ENCODE data around the gene TFPI2.
"Not testable (repeated sequence)": the region's sequence is repeated elsewhere in the genome, so short reads cannot be mapped to it uniquely, and the experiment has no call there.

TFPI2 gene

DNA sequence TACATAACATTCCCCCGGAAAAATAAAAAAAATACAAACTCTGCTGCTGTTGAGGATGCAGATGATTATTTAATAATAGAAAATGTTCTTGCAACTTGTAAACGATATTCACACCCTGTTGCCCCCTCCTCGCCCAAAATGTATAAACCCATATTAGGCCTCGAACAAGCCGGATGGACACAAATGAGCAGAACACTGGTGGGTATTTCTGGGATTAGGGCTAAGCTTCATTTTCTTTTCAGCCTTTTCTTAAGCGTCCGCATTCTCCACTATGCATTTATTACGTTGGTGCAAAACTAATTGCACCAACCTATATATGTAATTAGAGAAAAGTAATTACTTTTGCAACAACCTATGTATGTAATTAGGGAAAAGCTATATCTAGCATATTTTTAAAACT is 30.6 kb upstream of the TFPI2 start:
- peak overlapping the region; percentile 96 for H3K9ac ChIP-seq (ENCODE audit: low read length)
- no peak for DNase-seq (ENCODE audit: low read depth)
- H3K4me3 ChIP-seq (ENCODE audit: low read length) = peak overlapping the region; percentile 93
- peaks cover 22% of the 10 kb centered on the region for H3K4me1 ChIP-seq (ENCODE audit: control insufficient read depth, insufficient read depth, low read length)
- H3K27me3 ChIP-seq (replicated peaks; ENCODE audit: control insufficient read depth, insufficient read depth, low read length) = no peaks in the 10 kb centered on the region
- no peaks in the 10 kb centered on the region for H3K9me3 ChIP-seq (ENCODE audit: control insufficient read depth, low read length)
- peaks cover 4% of the 10 kb centered on the region for H3K36me3 ChIP-seq (ENCODE audit: control insufficient read depth, insufficient read depth, low read length, severe bottlenecking)

DNA sequence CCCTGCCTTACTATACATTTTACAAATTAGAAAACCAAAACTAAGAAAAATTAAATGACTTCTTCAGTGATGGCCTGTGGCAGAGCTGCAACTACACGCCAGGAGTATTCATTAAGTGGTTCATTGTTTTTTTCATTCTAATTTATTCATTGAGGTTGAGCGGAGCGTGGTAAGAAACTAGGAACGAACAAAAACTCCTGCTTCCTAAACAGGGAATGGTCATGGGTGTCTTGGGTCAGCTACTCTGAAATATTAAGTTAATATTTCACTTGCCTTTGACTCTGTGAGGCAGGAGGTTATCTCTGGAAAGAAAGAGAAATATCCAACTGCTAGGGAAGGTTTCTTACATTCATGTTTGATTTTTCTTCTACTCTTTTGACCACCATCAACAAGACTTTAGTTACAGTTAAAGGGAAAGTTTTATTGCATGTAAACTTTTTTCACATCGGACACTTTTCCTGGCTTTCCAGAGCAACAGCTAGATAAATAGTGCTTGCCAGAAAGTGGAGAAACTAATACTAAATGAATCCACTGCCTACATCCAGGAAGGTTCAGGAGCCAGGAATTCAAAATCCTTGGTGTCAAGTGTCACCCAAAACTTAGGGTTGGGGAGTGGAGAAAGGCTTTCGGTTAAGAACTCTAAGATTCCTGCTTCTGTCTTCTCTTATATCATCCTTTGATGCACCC is 30.1 kb upstream of the TFPI2 start:
- peak overlapping the region; percentile 96 for H3K9ac ChIP-seq (ENCODE audit: low read length)
- H3K36me3 ChIP-seq (ENCODE audit: control insufficient read depth, insufficient read depth, low read length, severe bottlenecking) = no peaks in the 10 kb centered on the region
- H3K9me3 ChIP-seq (ENCODE audit: control insufficient read depth, low read length) = no peaks in the 10 kb centered on the region
- no peaks in the 10 kb centered on the region for H3K27me3 ChIP-seq (replicated peaks; ENCODE audit: control insufficient read depth, insufficient read depth, low read length)
- H3K4me1 ChIP-seq (ENCODE audit: control insufficient read depth, insufficient read depth, low read length) = peaks cover 22% of the 10 kb centered on the region
- H3K4me3 ChIP-seq (ENCODE audit: low read length) = peak overlapping the region; percentile 93
- peak; percentile 23 for DNase-seq (ENCODE audit: low read depth)

DNA sequence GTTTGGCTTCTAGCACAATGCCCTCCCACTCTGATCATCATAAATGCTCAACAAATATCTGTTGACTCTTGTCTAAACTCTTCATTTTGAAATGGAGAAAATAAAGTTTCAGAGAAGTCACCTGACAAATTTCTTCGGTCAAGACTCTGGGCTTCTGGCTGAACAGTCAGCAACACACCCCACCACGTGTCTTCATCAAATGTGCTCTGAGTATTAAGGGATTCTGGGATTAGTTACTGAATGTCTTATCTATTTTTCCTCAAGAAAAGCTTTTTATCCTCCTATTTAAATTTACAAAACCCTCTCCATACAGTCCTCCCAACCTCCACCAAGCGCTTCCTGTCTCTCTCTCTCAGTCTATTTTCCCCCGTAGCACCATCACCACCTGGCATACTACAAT is 25.8 kb upstream of the TFPI2 start:
- DNase-seq (ENCODE audit: low read depth); H3K36me3 ChIP-seq (ENCODE audit: control insufficient read depth, insufficient read depth, low read length, severe bottlenecking); H3K4me3 ChIP-seq (ENCODE audit: low read length); H3K27me3 ChIP-seq (replicated peaks; ENCODE audit: control insufficient read depth, insufficient read depth, low read length); H3K9ac ChIP-seq (ENCODE audit: low read length); H3K9me3 ChIP-seq (ENCODE audit: control insufficient read depth, low read length): not testable (repeated sequence)
- H3K4me1 ChIP-seq (ENCODE audit: control insufficient read depth, insufficient read depth, low read length) = peaks cover 22% of the 10 kb centered on the region

DNA sequence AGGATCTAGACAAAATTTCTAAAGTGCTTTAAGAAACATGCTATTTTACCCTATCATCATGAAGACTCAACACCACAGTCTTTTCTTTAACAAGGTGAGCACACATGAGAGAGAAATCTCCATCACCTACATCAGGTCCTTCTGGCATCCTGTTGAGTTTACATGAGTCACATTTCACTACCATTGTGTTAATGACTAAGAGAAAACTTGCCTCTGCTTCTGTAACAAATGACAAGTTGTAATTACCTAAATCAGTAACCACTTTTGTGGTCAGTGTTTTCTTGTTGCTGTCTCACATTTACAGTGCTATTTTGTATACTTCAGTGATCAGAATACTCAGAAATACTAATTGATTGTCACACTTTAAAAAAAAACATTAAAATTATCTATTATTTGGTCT is 25.3 kb upstream of the TFPI2 start:
- H3K4me1 ChIP-seq (ENCODE audit: control insufficient read depth, insufficient read depth, low read length) = peaks cover 21% of the 10 kb centered on the region

DNA sequence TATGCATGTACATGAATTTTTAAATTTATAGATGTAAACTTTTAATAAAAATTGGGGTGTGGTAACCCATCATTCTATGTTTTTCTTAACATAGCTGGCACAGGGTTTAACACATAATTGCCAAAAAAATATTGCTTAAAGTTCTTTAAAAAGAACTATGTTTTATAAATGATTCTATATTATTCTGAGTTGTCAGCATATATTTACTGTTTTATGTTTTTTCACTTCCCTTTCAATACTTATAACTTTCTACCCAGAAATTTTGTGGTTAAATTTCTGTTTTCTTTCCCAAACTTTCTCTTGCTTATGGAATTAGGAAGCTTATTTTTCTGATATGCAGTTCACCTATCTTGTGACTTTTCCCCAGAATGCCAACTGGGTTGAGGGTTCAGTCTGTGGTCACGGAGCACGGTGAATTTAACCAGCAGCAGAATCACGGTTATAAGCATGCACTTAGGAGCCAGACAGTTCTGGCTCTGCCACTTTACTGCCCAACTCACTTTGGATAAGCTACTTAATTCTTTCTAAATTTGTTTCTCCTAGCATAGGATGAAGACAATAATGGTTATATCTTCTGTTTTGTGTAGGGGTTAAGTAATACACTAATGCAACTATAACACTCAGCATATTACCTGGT is 24.8 kb upstream of the TFPI2 start:
- H3K4me1 ChIP-seq (ENCODE audit: control insufficient read depth, insufficient read depth, low read length) = peaks cover 19% of the 10 kb centered on the region
- H3K36me3 ChIP-seq (ENCODE audit: control insufficient read depth, insufficient read depth, low read length, severe bottlenecking); H3K9me3 ChIP-seq (ENCODE audit: control insufficient read depth, low read length); H3K27me3 ChIP-seq (replicated peaks; ENCODE audit: control insufficient read depth, insufficient read depth, low read length); H3K9ac ChIP-seq (ENCODE audit: low read length); DNase-seq (ENCODE audit: low read depth); H3K4me3 ChIP-seq (ENCODE audit: low read length): not testable (repeated sequence)

More for the DNA sequence above, 25.3 kb upstream of the TFPI2 start:
- not testable (repeated sequence) for H3K36me3 ChIP-seq (ENCODE audit: control insufficient read depth, insufficient read depth, low read length, severe bottlenecking); H3K27me3 ChIP-seq (replicated peaks; ENCODE audit: control insufficient read depth, insufficient read depth, low read length); H3K4me3 ChIP-seq (ENCODE audit: low read length); DNase-seq (ENCODE audit: low read depth); H3K9me3 ChIP-seq (ENCODE audit: control insufficient read depth, low read length); H3K9ac ChIP-seq (ENCODE audit: low read length)

DNA sequence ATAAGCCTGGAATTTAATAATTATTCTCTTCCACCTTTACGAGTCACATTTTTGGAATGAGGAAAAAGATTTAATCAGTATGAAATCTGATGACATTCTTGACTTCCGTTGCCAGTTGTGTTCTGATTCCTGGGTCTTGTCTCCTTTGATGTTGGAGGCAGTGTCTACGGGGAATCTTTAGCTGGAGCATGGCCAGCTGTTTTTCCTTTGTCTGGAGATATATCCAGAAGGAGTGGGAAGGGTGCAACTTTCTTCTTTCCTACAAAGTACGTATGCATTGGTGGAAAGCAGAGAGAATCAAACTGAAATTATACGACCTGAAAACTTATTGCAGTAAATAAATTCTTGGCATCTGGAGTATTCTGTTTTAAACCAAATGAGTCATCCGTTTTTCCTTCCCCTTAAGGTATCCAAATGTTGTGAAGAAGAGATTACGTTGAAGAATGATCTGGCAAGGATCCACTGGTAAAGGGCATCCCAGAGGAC is 24.1 kb upstream of the TFPI2 start:
- H3K9me3 ChIP-seq (ENCODE audit: control insufficient read depth, low read length) = no peaks in the 10 kb centered on the region
- DNase-seq (ENCODE audit: low read depth) = peak; percentile 68
- H3K4me3 ChIP-seq (ENCODE audit: low read length) = peak overlapping the region; percentile 57
- peaks cover 20% of the 10 kb centered on the region for H3K4me1 ChIP-seq (ENCODE audit: control insufficient read depth, insufficient read depth, low read length)
- no peaks in the 10 kb centered on the region for H3K27me3 ChIP-seq (replicated peaks; ENCODE audit: control insufficient read depth, insufficient read depth, low read length)
- no peaks in the 10 kb centered on the region for H3K36me3 ChIP-seq (ENCODE audit: control insufficient read depth, insufficient read depth, low read length, severe bottlenecking)
- H3K9ac ChIP-seq (ENCODE audit: low read length) = no peak overlapping the region

DNA sequence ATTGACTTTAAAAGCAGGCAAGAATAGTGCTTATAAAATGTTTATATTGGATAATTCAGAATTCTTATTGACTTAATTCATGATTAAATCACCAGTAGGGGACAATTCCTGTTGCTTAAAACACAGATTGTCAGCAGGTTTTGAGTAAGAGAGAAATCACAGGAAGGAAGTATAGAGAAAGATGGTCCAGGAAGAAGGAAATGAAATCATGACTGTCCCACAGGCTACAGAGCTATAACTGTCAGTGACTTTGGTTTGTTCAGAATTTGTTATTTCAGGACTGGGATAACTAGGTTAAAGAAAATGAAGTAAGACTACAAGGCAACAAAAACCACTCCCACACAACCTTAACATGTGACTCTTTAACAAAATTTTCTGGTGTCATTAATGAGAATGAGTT is 22.6 kb upstream of the TFPI2 start:
- no peaks in the 10 kb centered on the region for H3K36me3 ChIP-seq (ENCODE audit: control insufficient read depth, insufficient read depth, low read length, severe bottlenecking)
- H3K4me3 ChIP-seq (ENCODE audit: low read length) = no peak overlapping the region
- DNase-seq (ENCODE audit: low read depth) = no peak
- H3K4me1 ChIP-seq (ENCODE audit: control insufficient read depth, insufficient read depth, low read length) = peaks cover 20% of the 10 kb centered on the region
- no peaks in the 10 kb centered on the region for H3K9me3 ChIP-seq (ENCODE audit: control insufficient read depth, low read length)
- H3K27me3 ChIP-seq (replicated peaks; ENCODE audit: control insufficient read depth, insufficient read depth, low read length) = no peaks in the 10 kb centered on the region
- H3K9ac ChIP-seq (ENCODE audit: low read length) = no peak overlapping the region

DNA sequence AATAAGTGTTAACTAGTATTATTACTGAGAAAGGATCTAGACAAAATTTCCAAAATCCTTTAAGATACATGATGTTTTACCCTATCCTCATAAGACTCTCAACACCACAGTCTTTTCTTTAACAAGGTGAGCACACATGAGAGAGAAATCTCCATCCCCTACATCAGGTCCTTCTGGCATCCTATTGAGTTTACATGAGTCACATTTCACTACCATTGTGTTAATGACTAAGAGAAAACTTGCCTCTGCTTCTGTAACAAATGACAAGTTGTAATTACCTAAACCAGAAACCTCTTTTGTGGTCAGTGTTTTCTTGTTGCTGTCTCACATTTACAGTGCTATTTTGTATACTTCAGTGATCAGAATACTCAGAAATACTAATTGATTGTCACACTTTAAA is 21.1 kb upstream of the TFPI2 start:
- not testable (repeated sequence) for H3K9me3 ChIP-seq (ENCODE audit: control insufficient read depth, low read length); H3K4me3 ChIP-seq (ENCODE audit: low read length); DNase-seq (ENCODE audit: low read depth); H3K9ac ChIP-seq (ENCODE audit: low read length); H3K36me3 ChIP-seq (ENCODE audit: control insufficient read depth, insufficient read depth, low read length, severe bottlenecking); H3K27me3 ChIP-seq (replicated peaks; ENCODE audit: control insufficient read depth, insufficient read depth, low read length)
- peaks cover 20% of the 10 kb centered on the region for H3K4me1 ChIP-seq (ENCODE audit: control insufficient read depth, insufficient read depth, low read length)

DNA sequence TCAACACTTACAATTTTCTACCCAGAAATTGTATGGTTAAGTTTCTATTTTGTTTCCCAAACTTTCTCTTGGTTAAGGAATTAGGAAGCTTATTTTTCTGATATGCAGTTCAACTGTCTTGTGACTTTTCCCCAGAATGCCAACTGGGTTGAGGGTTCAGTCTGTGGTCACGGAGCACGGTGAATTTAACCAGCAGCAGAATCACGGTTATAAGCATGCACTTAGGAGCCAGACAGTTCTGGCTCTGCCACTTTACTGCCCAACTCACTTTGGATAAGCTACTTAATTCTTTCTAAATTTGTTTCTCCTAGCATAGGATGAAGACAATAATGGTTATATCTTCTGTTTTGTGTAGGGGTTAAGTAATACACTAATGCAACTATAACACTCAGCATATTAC is 20.7 kb upstream of the TFPI2 start:
- peaks cover 20% of the 10 kb centered on the region for H3K4me1 ChIP-seq (ENCODE audit: control insufficient read depth, insufficient read depth, low read length)
- H3K9ac ChIP-seq (ENCODE audit: low read length); H3K9me3 ChIP-seq (ENCODE audit: control insufficient read depth, low read length); H3K36me3 ChIP-seq (ENCODE audit: control insufficient read depth, insufficient read depth, low read length, severe bottlenecking); H3K27me3 ChIP-seq (replicated peaks; ENCODE audit: control insufficient read depth, insufficient read depth, low read length); DNase-seq (ENCODE audit: low read depth): not testable (repeated sequence)
- H3K4me3 ChIP-seq (ENCODE audit: low read length) = peak overlapping the region; percentile 8

DNA sequence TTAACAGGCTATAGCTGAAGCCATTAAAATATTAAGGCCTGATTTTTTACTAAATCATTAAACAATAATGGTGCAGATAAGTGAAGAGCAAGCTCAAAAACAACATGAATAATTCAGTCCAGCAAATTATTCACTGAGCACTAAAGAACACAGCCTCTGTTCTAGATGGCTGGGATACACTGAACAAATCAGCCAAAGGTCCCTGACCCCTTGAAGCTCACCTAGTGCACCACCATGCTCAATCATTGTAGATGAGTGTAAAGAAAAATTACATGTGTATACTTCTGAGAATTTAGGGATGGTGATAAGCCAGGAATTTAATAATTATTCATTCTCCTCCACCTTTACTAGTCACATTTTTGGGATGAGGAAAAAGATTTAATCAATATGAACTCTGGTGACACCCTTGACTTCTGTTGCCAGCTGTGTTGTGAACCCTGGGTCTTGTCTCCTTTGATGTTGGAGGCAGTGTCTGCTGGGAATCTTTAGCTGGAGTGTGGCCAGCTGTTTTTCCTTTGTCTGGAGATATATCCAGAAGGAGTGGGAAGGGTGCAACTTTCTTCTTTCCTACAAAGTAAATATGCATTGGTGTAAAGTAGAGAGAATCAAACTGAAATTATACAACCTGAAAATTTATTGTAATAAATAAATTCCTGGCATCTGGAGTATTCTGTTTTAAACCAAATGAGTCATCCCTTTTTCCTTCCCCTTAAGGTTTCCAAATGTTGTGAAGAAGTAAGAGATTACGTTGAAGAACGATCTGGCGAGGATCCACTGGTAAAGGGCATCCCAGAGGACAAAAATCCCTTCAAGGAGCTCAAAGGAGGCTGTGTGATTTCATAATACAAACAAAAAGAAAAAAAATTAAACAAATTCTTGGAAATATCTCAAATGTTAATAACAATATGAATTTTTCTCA is 19.8 kb upstream of the TFPI2 start:
- Histone ChIP-seq H3K36me3 (ENCODE audit: control insufficient read depth, insufficient read depth, low read length, severe bottlenecking) (no peaks in the 10 kb centered on the region), H3K4me3 (ENCODE audit: low read length) (peak overlapping the region; percentile 8), H3K9me3 (ENCODE audit: control insufficient read depth, low read length) (no peaks in the 10 kb centered on the region), H3K27me3 (replicated peaks; ENCODE audit: control insufficient read depth, insufficient read depth, low read length) (no peaks in the 10 kb centered on the region), H3K4me1 (ENCODE audit: control insufficient read depth, insufficient read depth, low read length) (peaks cover 20% of the 10 kb centered on the region), H3K9ac (ENCODE audit: low read length) (no peak overlapping the region)
- DNase-seq (ENCODE audit: low read depth) = peak; percentile 67

DNA sequence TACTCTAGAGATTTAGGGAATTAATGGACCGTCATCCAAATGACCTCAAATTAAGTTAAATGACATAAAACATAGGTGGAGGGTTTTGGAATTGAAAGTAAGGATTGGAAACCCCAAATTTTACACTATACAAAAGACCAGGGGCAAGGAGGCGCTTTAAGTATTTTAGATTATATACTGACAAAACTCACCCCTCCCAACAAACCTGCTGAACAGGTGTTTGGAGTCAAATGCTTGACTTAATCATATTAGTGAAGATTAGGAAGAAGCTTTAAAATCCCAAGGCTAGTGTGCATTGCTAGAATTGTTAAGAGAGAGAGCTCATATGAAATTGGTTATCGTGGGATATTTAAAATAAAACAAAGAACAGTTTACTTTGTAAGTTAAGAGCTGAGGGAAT is 15.7 kb upstream of the TFPI2 start, which contains the start of gene GNGT1:
GNGT1 (plus strand) TSS at position 301 of the 400 bp plus-strand sequence. CDS start 180 bp downstream, outside the sequence.
- Histone ChIP-seq H3K4me1 (ENCODE audit: control insufficient read depth, insufficient read depth, low read length) (peaks cover 11% of the 10 kb centered on the region), H3K9me3 (ENCODE audit: control insufficient read depth, low read length) (no peaks in the 10 kb centered on the region), H3K9ac (ENCODE audit: low read length) (no peak within 1 kb of the TSS), H3K4me3 (ENCODE audit: low read length) (no peak within 1 kb of the TSS), H3K27me3 (replicated peaks; ENCODE audit: control insufficient read depth, insufficient read depth, low read length) (no peaks in the 10 kb centered on the region), H3K36me3 (ENCODE audit: control insufficient read depth, insufficient read depth, low read length, severe bottlenecking) (no peaks in the 10 kb centered on the region)
- peak; percentile 27 for DNase-seq (ENCODE audit: low read depth)

Data from adipocyte (in vitro differentiated cells).